ENCODE measurements around the gene D2HGDH.

D2HGDH gene

GRCh38 chr2:241793385-241793784 is 59.0 kb downstream of the D2HGDH start:
- Histone ChIP-seq H4K12ac (ENCODE audit: low read depth, low read length) (no peak overlapping the region), H3K79me2 (ENCODE audit: control insufficient read depth, insufficient read depth, low read length, poor library complexity) (no peaks in the 10 kb centered on the region)

DNA sequence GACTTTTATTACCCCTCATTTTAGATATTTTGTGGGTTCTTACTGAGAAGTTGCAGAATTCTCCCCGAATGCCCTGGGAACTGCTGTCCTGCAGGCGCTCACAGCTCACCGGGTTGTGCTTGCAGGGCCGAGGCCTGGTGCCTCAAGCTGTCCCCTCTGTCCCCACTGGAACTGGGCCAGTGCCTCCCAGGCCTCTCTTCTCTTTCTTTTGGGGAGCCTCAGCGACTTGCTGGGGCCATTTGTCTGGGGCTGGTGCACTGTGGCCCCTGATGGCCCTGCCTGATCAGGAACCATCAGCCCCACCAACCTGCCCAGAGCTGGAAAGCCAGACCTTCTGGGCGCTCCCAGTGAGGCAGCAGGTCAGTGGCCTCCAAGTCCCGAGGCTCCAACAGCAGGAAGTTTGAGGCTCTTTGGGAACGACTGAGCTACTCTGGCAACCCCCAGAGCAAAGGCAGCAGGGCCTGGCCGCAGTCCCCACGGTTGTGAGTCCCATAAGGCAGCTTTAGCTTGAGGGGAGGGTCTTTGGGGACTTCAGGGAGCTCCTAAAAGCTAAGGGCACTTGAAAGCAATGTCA is 59.9 kb downstream of the D2HGDH start:
- no peak overlapping the region for H4K8ac ChIP-seq (ENCODE audit: low read depth, low read length)
- H2BK5ac ChIP-seq (ENCODE audit: low read depth, low read length, poor library complexity) = no peak overlapping the region
- no peak overlapping the region for H2BK120ac ChIP-seq (ENCODE audit: insufficient read depth, low read length, poor library complexity)
- WGBS (ENCODE audit: extremely low coverage, insufficient coverage, insufficient read length) = no CpG with 5 or more reads among the region's 10 CpGs
- no peak overlapping the region for H3K4me2 ChIP-seq (ENCODE audit: low read length)
- no peak overlapping the region for H3K14ac ChIP-seq (ENCODE audit: low read length)
- H3K9ac ChIP-seq (ENCODE audit: low read length) = no peak overlapping the region
- H3K27ac ChIP-seq (ENCODE audit: low read depth, low read length) = no peak overlapping the region
- no peaks in the 10 kb centered on the region for H3K36me3 ChIP-seq (ENCODE audit: control insufficient read depth in 1 of 2, insufficient read depth in 2 of 2, low read length in 2 of 2)
- no peak overlapping the region for H4K91ac ChIP-seq (ENCODE audit: low read depth, low read length)
- no peaks in the 10 kb centered on the region for H3K79me1 ChIP-seq (ENCODE audit: low read length)
- no peak overlapping the region for H3K4ac ChIP-seq (ENCODE audit: low read depth, low read length)
- no peak overlapping the region for H2BK12ac ChIP-seq (ENCODE audit: low read length)
- no peaks in the 10 kb centered on the region for H3K4me1 ChIP-seq (ENCODE audit: control insufficient read depth in 1 of 2, insufficient read depth in 2 of 2, low read length in 2 of 2)
- H3K79me2 ChIP-seq (ENCODE audit: control insufficient read depth, insufficient read depth, low read length, poor library complexity) = no peaks in the 10 kb centered on the region
- no peak overlapping the region for H2AFZ ChIP-seq (ENCODE audit: insufficient read depth, low read length, poor library complexity)
- no peak overlapping the region for H3K18ac ChIP-seq (ENCODE audit: low read length)
- no peak for DNase-seq
- H3K4me3 ChIP-seq (ENCODE audit: low read depth, low read length) = no peak overlapping the region
- H2AK5ac ChIP-seq (ENCODE audit: low read length) = no peak overlapping the region
- H4K12ac ChIP-seq (ENCODE audit: low read depth, low read length) = no peak overlapping the region
- no peaks in the 10 kb centered on the region for H3K27me3 ChIP-seq (ENCODE audit: insufficient read depth, low read length)
- H3K9me3 ChIP-seq (ENCODE audit: insufficient read depth, low read depth, low read length) = peaks cover 6% of the 10 kb centered on the region
- no peak overlapping the region for H3K23ac ChIP-seq (ENCODE audit: low read length)

More at GRCh38 chr2:241793385-241793784, 59.0 kb downstream of the D2HGDH start:
- Histone ChIP-seq H4K8ac (ENCODE audit: low read depth, low read length) (no peak overlapping the region), H2BK120ac (ENCODE audit: insufficient read depth, low read length, poor library complexity) (no peak overlapping the region), H2BK5ac (ENCODE audit: low read depth, low read length, poor library complexity) (no peak overlapping the region), H3K79me1 (ENCODE audit: low read length) (no peaks in the 10 kb centered on the region), H3K9ac (ENCODE audit: low read length) (no peak overlapping the region), H3K27me3 (ENCODE audit: insufficient read depth, low read length) (no peaks in the 10 kb centered on the region), H2AK5ac (ENCODE audit: low read length) (no peak overlapping the region), H3K18ac (ENCODE audit: low read length) (no peak overlapping the region), H3K4me1 (ENCODE audit: control insufficient read depth in 1 of 2, insufficient read depth in 2 of 2, low read length in 2 of 2) (no peaks in the 10 kb centered on the region), H3K4me3 (ENCODE audit: low read depth, low read length) (no peak overlapping the region), H3K14ac (ENCODE audit: low read length) (no peak overlapping the region), H3K36me3 (ENCODE audit: control insufficient read depth in 1 of 2, insufficient read depth in 2 of 2, low read length in 2 of 2) (no peaks in the 10 kb centered on the region), H3K23ac (ENCODE audit: low read length) (no peak overlapping the region), H3K9me3 (ENCODE audit: insufficient read depth, low read depth, low read length) (peaks cover 6% of the 10 kb centered on the region), H2BK12ac (ENCODE audit: low read length) (no peak overlapping the region), H3K4ac (ENCODE audit: low read depth, low read length) (no peak overlapping the region), H3K4me2 (ENCODE audit: low read length) (no peak overlapping the region), H2AFZ (ENCODE audit: insufficient read depth, low read length, poor library complexity) (no peak overlapping the region), H4K91ac (ENCODE audit: low read depth, low read length) (no peak overlapping the region), H3K27ac (ENCODE audit: low read depth, low read length) (no peak overlapping the region)
- WGBS (ENCODE audit: extremely low coverage, insufficient coverage, insufficient read length) = no CpG with 5 or more reads among the region's 5 CpGs
- DNase-seq = no peak

DNA sequence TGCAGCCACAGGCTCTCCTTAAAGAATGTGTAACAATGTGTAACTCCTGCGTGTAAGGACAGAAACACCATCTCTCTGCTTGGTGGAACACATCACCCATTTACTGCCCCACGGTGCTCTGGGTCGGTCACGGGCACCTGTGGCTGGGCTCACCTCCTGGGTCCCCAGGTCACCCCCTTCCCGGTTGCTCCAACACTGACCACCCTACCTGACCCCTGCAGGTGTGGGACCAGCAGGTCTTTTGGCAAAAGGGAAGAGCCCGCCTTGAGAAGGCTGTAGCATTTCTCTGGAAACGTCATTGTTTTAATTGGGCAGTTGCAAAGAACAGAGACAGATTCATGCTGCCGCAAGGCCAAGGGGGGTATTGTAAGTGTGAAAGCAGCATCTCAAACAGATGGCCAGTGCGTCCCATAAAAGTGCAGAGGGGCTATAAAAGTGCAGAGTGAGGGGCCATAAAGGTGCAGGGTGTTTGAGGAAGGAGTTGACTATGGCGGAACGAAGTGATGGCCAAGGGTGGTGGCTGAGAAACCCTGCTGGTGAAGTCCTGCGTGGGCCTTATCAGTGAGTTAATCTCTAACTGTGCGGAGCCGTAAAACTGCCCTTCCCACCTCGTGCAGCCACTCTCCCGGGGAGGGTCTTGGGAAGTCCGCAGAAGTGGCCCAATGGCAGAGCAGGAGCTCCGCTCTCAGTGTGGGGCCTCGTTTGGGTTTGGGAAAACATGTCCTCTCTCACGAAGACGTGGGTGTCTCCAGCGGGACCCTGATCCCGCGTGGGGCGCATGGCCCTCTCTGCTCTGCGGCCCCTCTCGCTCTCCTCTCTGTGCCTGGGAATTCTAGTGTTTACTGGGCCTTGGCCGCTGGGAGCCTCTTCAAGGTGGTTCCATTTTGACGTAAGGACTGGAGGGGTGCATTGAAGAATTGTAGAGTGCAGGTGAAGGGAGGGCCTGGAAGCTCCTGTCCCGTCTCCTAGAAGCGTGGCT is 60.9 kb downstream of the D2HGDH start:
- Histone ChIP-seq H2AFZ (ENCODE audit: insufficient read depth, low read length, poor library complexity) (no peak overlapping the region), H4K8ac (ENCODE audit: low read depth, low read length) (no peak overlapping the region), H3K27ac (ENCODE audit: low read depth, low read length) (no peak overlapping the region), H4K12ac (ENCODE audit: low read depth, low read length) (no peak overlapping the region), H3K36me3 (ENCODE audit: control insufficient read depth in 1 of 2, insufficient read depth in 2 of 2, low read length in 2 of 2) (no peaks in the 10 kb centered on the region), H3K4me3 (ENCODE audit: low read depth, low read length) (no peak overlapping the region), H3K4me1 (ENCODE audit: control insufficient read depth in 1 of 2, insufficient read depth in 2 of 2, low read length in 2 of 2) (no peaks in the 10 kb centered on the region), H3K18ac (ENCODE audit: low read length) (no peak overlapping the region), H3K9me3 (ENCODE audit: insufficient read depth, low read depth, low read length) (peaks cover 6% of the 10 kb centered on the region), H3K4me2 (ENCODE audit: low read length) (no peak overlapping the region), H2BK120ac (ENCODE audit: insufficient read depth, low read length, poor library complexity) (no peak overlapping the region), H3K79me2 (ENCODE audit: control insufficient read depth, insufficient read depth, low read length, poor library complexity) (no peaks in the 10 kb centered on the region), H3K23ac (ENCODE audit: low read length) (no peak overlapping the region), H2AK5ac (ENCODE audit: low read length) (no peak overlapping the region), H3K4ac (ENCODE audit: low read depth, low read length) (no peak overlapping the region), H4K91ac (ENCODE audit: low read depth, low read length) (no peak overlapping the region), H3K79me1 (ENCODE audit: low read length) (no peaks in the 10 kb centered on the region), H2BK5ac (ENCODE audit: low read depth, low read length, poor library complexity) (no peak overlapping the region), H2BK12ac (ENCODE audit: low read length) (no peak overlapping the region), H3K9ac (ENCODE audit: low read length) (no peak overlapping the region), H3K27me3 (ENCODE audit: insufficient read depth, low read length) (no peaks in the 10 kb centered on the region), H3K14ac (ENCODE audit: low read length) (no peak overlapping the region)
- DNase-seq = no peak
- WGBS (ENCODE audit: extremely low coverage, insufficient coverage, insufficient read length) = no CpG with 5 or more reads among the region's 31 CpGs

DNA sequence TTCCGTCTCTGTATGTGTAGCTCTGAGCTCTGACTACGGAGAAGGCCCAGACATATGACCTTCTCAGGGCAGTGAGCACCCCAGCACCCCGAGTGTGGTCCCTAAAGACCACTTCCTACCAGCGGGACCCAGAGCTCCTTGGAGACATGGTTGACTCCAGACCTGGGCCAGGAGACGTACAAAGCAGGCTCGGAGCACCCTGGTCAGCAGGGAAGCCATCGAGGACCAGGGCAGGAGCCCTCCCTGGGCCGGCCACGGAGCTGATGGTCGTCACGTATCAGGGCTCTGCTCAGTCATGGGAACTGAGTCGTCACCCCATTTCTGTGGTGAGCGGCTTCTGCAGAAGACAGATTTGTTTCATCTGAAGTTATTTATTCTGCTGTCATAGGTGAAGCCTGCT is 61.8 kb downstream of the D2HGDH start:
- Histone ChIP-seq H3K4me3 (ENCODE audit: low read depth, low read length) (no peak overlapping the region), H2BK12ac (ENCODE audit: low read length) (no peak overlapping the region), H4K8ac (ENCODE audit: low read depth, low read length) (no peak overlapping the region), H3K14ac (ENCODE audit: low read length) (no peak overlapping the region), H3K9me3 (ENCODE audit: insufficient read depth, low read depth, low read length) (peaks cover 6% of the 10 kb centered on the region), H3K4ac (ENCODE audit: low read depth, low read length) (no peak overlapping the region), H3K27ac (ENCODE audit: low read depth, low read length) (no peak overlapping the region), H3K18ac (ENCODE audit: low read length) (no peak overlapping the region), H2AK5ac (ENCODE audit: low read length) (no peak overlapping the region), H2AFZ (ENCODE audit: insufficient read depth, low read length, poor library complexity) (no peak overlapping the region), H3K23ac (ENCODE audit: low read length) (no peak overlapping the region), H3K4me1 (ENCODE audit: control insufficient read depth in 1 of 2, insufficient read depth in 2 of 2, low read length in 2 of 2) (no peaks in the 10 kb centered on the region), H2BK5ac (ENCODE audit: low read depth, low read length, poor library complexity) (no peak overlapping the region), H3K79me2 (ENCODE audit: control insufficient read depth, insufficient read depth, low read length, poor library complexity) (no peaks in the 10 kb centered on the region), H3K36me3 (ENCODE audit: control insufficient read depth in 1 of 2, insufficient read depth in 2 of 2, low read length in 2 of 2) (no peaks in the 10 kb centered on the region), H3K4me2 (ENCODE audit: low read length) (no peak overlapping the region), H3K27me3 (ENCODE audit: insufficient read depth, low read length) (no peaks in the 10 kb centered on the region), H3K79me1 (ENCODE audit: low read length) (no peaks in the 10 kb centered on the region), H3K9ac (ENCODE audit: low read length) (no peak overlapping the region), H4K12ac (ENCODE audit: low read depth, low read length) (no peak overlapping the region), H2BK120ac (ENCODE audit: insufficient read depth, low read length, poor library complexity) (no peak overlapping the region), H4K91ac (ENCODE audit: low read depth, low read length) (no peak overlapping the region)
- DNase-seq = no peak
- WGBS (ENCODE audit: extremely low coverage, insufficient coverage, insufficient read length) = no CpG with 5 or more reads among the region's 13 CpGs
